Measurements from ENCODE around the gene TULP1.
"Not testable (repeated sequence)": the region's sequence is repeated elsewhere in the genome, so short reads cannot be mapped to it uniquely, and the experiment has no call there.

TULP1 gene

GRCh38 chr6:35516712-35517111 is 4.0 kb upstream of the TULP1 start:
- TF ChIP-seq CTCF (IDR thresholded peaks at IDR 0.05; ENCODE audit: low read depth, low read length), result no peak
- H3K4me3 ChIP-seq (ENCODE audit: low read depth, low read length), result no peak overlapping the region
- DNase-seq (ENCODE audit: low read depth, low spot score), result no peak
- in situ Hi-C loops (cut with HindIII; ENCODE audit: low sequenced_read_pairs), result no loop called here

GRCh38 chr6:35515939-35516338 is 3.2 kb upstream of the TULP1 start:
- in situ Hi-C loops (cut with HindIII; ENCODE audit: low sequenced_read_pairs), result not testable (repeated sequence)

GRCh38 chr6:35514587-35514986 is 1.9 kb upstream of the TULP1 start:
- in situ Hi-C loops (cut with HindIII; ENCODE audit: low sequenced_read_pairs), result no loop called here
- TF ChIP-seq CTCF (IDR thresholded peaks at IDR 0.05; ENCODE audit: low read depth, low read length), result no peak
- no peak for DNase-seq (ENCODE audit: low read depth, low spot score)
- no peak overlapping the region for H3K4me3 ChIP-seq (ENCODE audit: low read depth, low read length)

More at GRCh38 chr6:35515939-35516338, 3.2 kb upstream of the TULP1 start:
- H3K4me3 ChIP-seq (ENCODE audit: low read depth, low read length); DNase-seq (ENCODE audit: low read depth, low spot score): not testable (repeated sequence)

- TF ChIP-seq CTCF (IDR thresholded peaks at IDR 0.05; ENCODE audit: low read depth, low read length), result no peak
- no peak for DNase-seq (ENCODE audit: low read depth, low spot score)
- H3K4me3 ChIP-seq (ENCODE audit: low read depth, low read length), result no peak overlapping the region
- in situ Hi-C loops (cut with HindIII; ENCODE audit: low sequenced_read_pairs), result no loop called here
These were observed 690 bp downstream of the TULP1 start for GRCh38 chr6:35512006-35512405.

- in situ Hi-C loops (cut with HindIII; ENCODE audit: low sequenced_read_pairs), result no loop called here
- no peak for DNase-seq (ENCODE audit: low read depth, low spot score)
- TF ChIP-seq CTCF (IDR thresholded peaks at IDR 0.05; ENCODE audit: low read depth, low read length), result no peak
- H3K4me3 ChIP-seq (ENCODE audit: low read depth, low read length), result no peak overlapping the region
These were observed 1.1 kb downstream of the TULP1 start for GRCh38 chr6:35511562-35511941.

GRCh38 chr6:35510916-35511561 is 1.7 kb downstream of the TULP1 start:
- DNase-seq (ENCODE audit: low read depth, low spot score), result no peak
- H3K4me3 ChIP-seq (ENCODE audit: low read depth, low read length), result no peak overlapping the region
- TF ChIP-seq CTCF (IDR thresholded peaks at IDR 0.05; ENCODE audit: low read depth, low read length), result no peak
- in situ Hi-C loops (cut with HindIII; ENCODE audit: low sequenced_read_pairs), result no loop called here

- TF ChIP-seq CTCF (IDR thresholded peaks at IDR 0.05; ENCODE audit: low read depth, low read length), result no peak
- in situ Hi-C loops (cut with HindIII; ENCODE audit: low sequenced_read_pairs), result no loop called here
- no peak for DNase-seq (ENCODE audit: low read depth, low spot score)
- H3K4me3 ChIP-seq (ENCODE audit: low read depth, low read length), result no peak overlapping the region
These were observed 4.2 kb downstream of the TULP1 start for GRCh38 chr6:35508542-35508941.

Measured in astrocyte of the spinal cord (primary cell).